Loucy (cell line): ENCODE results near the gene SECISBP2L.

ENCODE experiments used
- H2AFZ ChIP-seq: fragments of 200-600 bp; sonication (generic); 2 replicates; pipeline ENCODE4 v1.6.0; 2016; ENCODE audit warnings: antibody characterized with exemption, mild to moderate bottlenecking, low read length, moderate library complexity
- H3F3A ChIP-seq: fragments of 200-600 bp; 2 replicates; pipeline ENCODE4 v1.6.0; 2016; ENCODE audit warnings: antibody characterized with exemption, low read depth, mild to moderate bottlenecking
- H3K27me3 ChIP-seq: fragments of 200-600 bp; sonication (generic); 2 replicates; pipeline ENCODE4 v1.6.1; 2014; ENCODE audit warnings: low read length, mild to moderate bottlenecking; ENCODE audit not compliant: insufficient read depth, poor library complexity, severe bottlenecking
- H3K36me3 ChIP-seq: fragments of 200-600 bp; sonication (generic); 2 replicates; pipeline ENCODE4 v1.6.1; 2016; ENCODE audit warnings: low read length; ENCODE audit not compliant: insufficient read depth
- H3K4me1 ChIP-seq: fragments of 200-600 bp; sonication (generic); 2 replicates; pipeline ENCODE4 v1.5.1; 2014; ENCODE audit warnings: low read length, mild to moderate bottlenecking; ENCODE audit not compliant: insufficient read depth, poor library complexity, severe bottlenecking
- H3K4me2 ChIP-seq: fragments of 200-600 bp; sonication (generic); 2 replicates; pipeline ENCODE4 v1.6.0; 2014; ENCODE audit warnings: antibody characterized with exemption, low read length, low read depth, mild to moderate bottlenecking; ENCODE audit not compliant: poor library complexity, severe bottlenecking
- H3K4me3 ChIP-seq: fragments of 200-600 bp; sonication (generic); 2 replicates; pipeline ENCODE4 v1.5.1; 2014; ENCODE audit warnings: low read length, mild to moderate bottlenecking, mixed read lengths; ENCODE audit not compliant: poor library complexity, severe bottlenecking
- H3K79me2 ChIP-seq: fragments of 200-600 bp; sonication (generic); 2 replicates; pipeline ENCODE4 v1.6.1; 2014; ENCODE audit warnings: low read length; ENCODE audit not compliant: insufficient read depth
- H3K9ac ChIP-seq: fragments of 200-600 bp; sonication (generic); 2 replicates; pipeline ENCODE4 v1.6.0; 2014; ENCODE audit warnings: mild to moderate bottlenecking, low read depth, low read length, moderate library complexity; ENCODE audit not compliant: poor library complexity, severe bottlenecking
- H3K9me2 ChIP-seq: fragments of 200-600 bp; sonication (generic); replicated peaks from 2 replicates; pipeline ENCODE4 v1.6.1; 2016; ENCODE audit warnings: low read depth, low read length, mixed read lengths
- H3K9me3 ChIP-seq: fragments of 200-600 bp; sonication (generic); 2 replicates; pipeline ENCODE4 v1.6.1; 2014; ENCODE audit warnings: mild to moderate bottlenecking, antibody characterized with exemption, low read length, low read depth; ENCODE audit not compliant: insufficient read depth
- H4K20me1 ChIP-seq: fragments of 200-600 bp; sonication (generic); 2 replicates; pipeline ENCODE4 v1.6.0; 2014; ENCODE audit warnings: antibody characterized with exemption, low read length, mild to moderate bottlenecking; ENCODE audit not compliant: insufficient read depth, poor library complexity, severe bottlenecking
- EZH2phosphoT487 ChIP-seq: fragments of 200-600 bp; IDR thresholded peaks from 2 replicates; pipeline ENCODE4 v1.6.1; 2018; ENCODE audit warnings: antibody characterized with exemption, mild to moderate bottlenecking, moderate library complexity, borderline replicate concordance
- TF ChIP-seq, protein P1 (sequence below): fragments of 200-600 bp; sonication (generic); conservative IDR thresholded peaks from 2 replicates; pipeline ENCODE4 v1.5.1; 2014; ENCODE audit warnings: mild to moderate bottlenecking, antibody characterized with exemption, low read length

The SECISBP2L gene

GRCh38 chr15:48941904-48942303 lies 104.3 kb downstream of the SECISBP2L start:
- Histone ChIP-seq H3K4me3 (no peak overlapping the region), H3K4me2 (no peak overlapping the region), H2AFZ (no peak overlapping the region), H3K27me3 (no peaks in the 10 kb centered on the region), H3K79me2 (no peaks in the 10 kb centered on the region), H3K9me2 (no peaks in the 10 kb centered on the region), H3F3A (no peaks in the 10 kb centered on the region), H3K4me1 (peaks cover 17% of the 10 kb centered on the region), H3K9ac (no peak overlapping the region), H3K9me3 (no peaks in the 10 kb centered on the region), H4K20me1 (no peaks in the 10 kb centered on the region), H3K36me3 (no peaks in the 10 kb centered on the region)
- TF ChIP-seq EZH2phosphoT487: no peak
- TF ChIP-seq, protein P1, sequence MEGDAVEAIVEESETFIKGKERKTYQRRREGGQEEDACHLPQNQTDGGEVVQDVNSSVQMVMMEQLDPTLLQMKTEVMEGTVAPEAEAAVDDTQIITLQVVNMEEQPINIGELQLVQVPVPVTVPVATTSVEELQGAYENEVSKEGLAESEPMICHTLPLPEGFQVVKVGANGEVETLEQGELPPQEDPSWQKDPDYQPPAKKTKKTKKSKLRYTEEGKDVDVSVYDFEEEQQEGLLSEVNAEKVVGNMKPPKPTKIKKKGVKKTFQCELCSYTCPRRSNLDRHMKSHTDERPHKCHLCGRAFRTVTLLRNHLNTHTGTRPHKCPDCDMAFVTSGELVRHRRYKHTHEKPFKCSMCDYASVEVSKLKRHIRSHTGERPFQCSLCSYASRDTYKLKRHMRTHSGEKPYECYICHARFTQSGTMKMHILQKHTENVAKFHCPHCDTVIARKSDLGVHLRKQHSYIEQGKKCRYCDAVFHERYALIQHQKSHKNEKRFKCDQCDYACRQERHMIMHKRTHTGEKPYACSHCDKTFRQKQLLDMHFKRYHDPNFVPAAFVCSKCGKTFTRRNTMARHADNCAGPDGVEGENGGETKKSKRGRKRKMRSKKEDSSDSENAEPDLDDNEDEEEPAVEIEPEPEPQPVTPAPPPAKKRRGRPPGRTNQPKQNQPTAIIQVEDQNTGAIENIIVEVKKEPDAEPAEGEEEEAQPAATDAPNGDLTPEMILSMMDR: no peak

DNA sequence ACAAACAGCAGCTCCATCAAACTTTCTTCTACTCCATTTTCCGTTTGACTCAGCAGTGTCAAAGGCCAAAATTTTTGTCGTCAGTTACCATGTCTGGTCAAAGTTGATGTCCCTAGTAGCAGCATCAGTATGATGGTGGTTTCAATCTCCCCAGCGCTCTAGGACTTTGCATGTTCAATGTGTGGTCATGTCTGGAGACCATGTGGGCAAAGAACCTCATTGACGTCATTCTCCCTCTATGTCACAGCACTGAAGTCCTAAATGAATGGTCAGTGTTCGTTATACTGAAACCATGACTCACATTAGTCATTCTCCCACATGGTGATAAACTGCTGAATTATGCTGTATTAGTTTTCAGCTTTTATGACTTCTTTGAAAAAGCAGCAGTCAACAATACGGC lies 105.7 kb downstream of the SECISBP2L start:
- Histone ChIP-seq H3K79me2 (no peaks in the 10 kb centered on the region), H3K27me3 (no peaks in the 10 kb centered on the region), H3K9me2 (no peaks in the 10 kb centered on the region), H3K9ac (no peak overlapping the region), H3K9me3 (no peaks in the 10 kb centered on the region), H4K20me1 (no peaks in the 10 kb centered on the region), H3K36me3 (no peaks in the 10 kb centered on the region), H3K4me3 (no peak overlapping the region), H2AFZ (no peak overlapping the region), H3F3A (no peaks in the 10 kb centered on the region), H3K4me2 (no peak overlapping the region), H3K4me1 (peaks cover 7% of the 10 kb centered on the region)
- no peak for TF ChIP-seq EZH2phosphoT487
- TF ChIP-seq, protein P1: no peak

- H3K9me3 ChIP-seq: no peaks in the 10 kb centered on the region
- H3K4me1 ChIP-seq: no peaks in the 10 kb centered on the region
- H3K79me2 ChIP-seq: no peaks in the 10 kb centered on the region
- H3K9ac ChIP-seq: no peak overlapping the region
- no peaks in the 10 kb centered on the region for H4K20me1 ChIP-seq
- TF ChIP-seq, protein P1: no peak
- no peak for TF ChIP-seq EZH2phosphoT487
- no peak overlapping the region for H3K4me3 ChIP-seq
- no peaks in the 10 kb centered on the region for H3K9me2 ChIP-seq
- no peaks in the 10 kb centered on the region for H3F3A ChIP-seq
- H3K4me2 ChIP-seq: no peak overlapping the region
- H3K36me3 ChIP-seq: no peaks in the 10 kb centered on the region
- no peaks in the 10 kb centered on the region for H3K27me3 ChIP-seq
- H2AFZ ChIP-seq: no peak overlapping the region
Observed at GRCh38 chr15:48939648-48940047, 106.6 kb downstream of the SECISBP2L start.
